ES-I3 (cell line): ENCODE measurements around the gene NKAIN2.
"Not testable (repeated sequence)": the region's sequence is repeated elsewhere in the genome, so short reads cannot be mapped to it uniquely, and the experiment has no call there.

Experiments
- H3K36me3 ChIP-seq: 2 replicates; pipeline ENCODE4 v1.6.1; 2013; ENCODE audit warnings: mild to moderate bottlenecking, low read length, control low read depth, moderate library complexity; ENCODE audit not compliant: insufficient read depth
- H3K4me1 ChIP-seq: 2 replicates; pipeline ENCODE4 v1.6.1; 2013; ENCODE audit warnings: mild to moderate bottlenecking, control low read depth, low read length; ENCODE audit not compliant: insufficient read depth
- H3K9ac ChIP-seq: 2 replicates; pipeline ENCODE4 v1.6.1; 2013; ENCODE audit warnings: low read depth, mild to moderate bottlenecking, low read length, moderate library complexity
- H3K9me3 ChIP-seq: 2 replicates; pipeline ENCODE4 v1.6.1; 2013; ENCODE audit warnings: mild to moderate bottlenecking, low read length, moderate library complexity; ENCODE audit not compliant: control insufficient read depth, insufficient read depth

Gene NKAIN2

GRCh38 chr6:124430740-124431318, 627.2 kb downstream of the NKAIN2 start:
- Histone ChIP-seq H3K9ac (no peak overlapping the region), H3K9me3 (no peaks in the 10 kb centered on the region), H3K4me1 (no peaks in the 10 kb centered on the region), H3K36me3 (no peaks in the 10 kb centered on the region)

- Histone ChIP-seq H3K4me1 (no peaks in the 10 kb centered on the region), H3K9ac (no peak overlapping the region), H3K9me3 (no peaks in the 10 kb centered on the region), H3K36me3 (no peaks in the 10 kb centered on the region)
Measured at GRCh38 chr6:124432620-124433019, 629.0 kb downstream of the NKAIN2 start.

GRCh38 chr6:124433387-124434160, 629.9 kb downstream of the NKAIN2 start:
- Histone ChIP-seq H3K9ac (no peak overlapping the region), H3K4me1 (no peaks in the 10 kb centered on the region), H3K36me3 (no peaks in the 10 kb centered on the region), H3K9me3 (no peaks in the 10 kb centered on the region)

GRCh38 chr6:124434421-124434820, 630.8 kb downstream of the NKAIN2 start:
- H3K9ac ChIP-seq, result no peak overlapping the region
- H3K9me3 ChIP-seq, result no peaks in the 10 kb centered on the region
- H3K4me1 ChIP-seq, result no peaks in the 10 kb centered on the region
- H3K36me3 ChIP-seq, result no peaks in the 10 kb centered on the region

GRCh38 chr6:124436803-124437202, 633.1 kb downstream of the NKAIN2 start:
- Histone ChIP-seq H3K4me1 (no peaks in the 10 kb centered on the region), H3K36me3 (no peaks in the 10 kb centered on the region), H3K9me3 (no peaks in the 10 kb centered on the region), H3K9ac (no peak overlapping the region)

- Histone ChIP-seq H3K9me3 (no peaks in the 10 kb centered on the region), H3K9ac (no peak overlapping the region), H3K36me3 (no peaks in the 10 kb centered on the region), H3K4me1 (no peaks in the 10 kb centered on the region)
Measured at GRCh38 chr6:124438546-124439065, 634.9 kb downstream of the NKAIN2 start.

GRCh38 chr6:124441450-124441849, 637.8 kb downstream of the NKAIN2 start:
- H3K9ac ChIP-seq, result no peak overlapping the region
- no peaks in the 10 kb centered on the region for H3K4me1 ChIP-seq
- no peaks in the 10 kb centered on the region for H3K36me3 ChIP-seq
- no peaks in the 10 kb centered on the region for H3K9me3 ChIP-seq

GRCh38 chr6:124443541-124443940, 639.9 kb downstream of the NKAIN2 start:
- no peaks in the 10 kb centered on the region for H3K36me3 ChIP-seq
- no peak overlapping the region for H3K9ac ChIP-seq
- H3K4me1 ChIP-seq, result no peaks in the 10 kb centered on the region
- H3K9me3 ChIP-seq, result no peaks in the 10 kb centered on the region

GRCh38 chr6:124445581-124445980, 641.9 kb downstream of the NKAIN2 start:
- no peaks in the 10 kb centered on the region for H3K36me3 ChIP-seq
- no peaks in the 10 kb centered on the region for H3K9me3 ChIP-seq
- no peaks in the 10 kb centered on the region for H3K4me1 ChIP-seq
- no peak overlapping the region for H3K9ac ChIP-seq

GRCh38 chr6:124446961-124447360, 643.3 kb downstream of the NKAIN2 start:
- no peaks in the 10 kb centered on the region for H3K9me3 ChIP-seq
- no peak overlapping the region for H3K9ac ChIP-seq
- H3K4me1 ChIP-seq, result no peaks in the 10 kb centered on the region
- no peaks in the 10 kb centered on the region for H3K36me3 ChIP-seq

- H3K9ac ChIP-seq, result no peak overlapping the region
Measured at GRCh38 chr6:124459268-124459667, 655.6 kb downstream of the NKAIN2 start.

GRCh38 chr6:124462750-124463149, 659.1 kb downstream of the NKAIN2 start:
- H3K9me3 ChIP-seq, result no peaks in the 10 kb centered on the region
- no peaks in the 10 kb centered on the region for H3K4me1 ChIP-seq
- H3K9ac ChIP-seq, result no peak overlapping the region
- H3K36me3 ChIP-seq, result no peaks in the 10 kb centered on the region

More at GRCh38 chr6:124459268-124459667, 655.6 kb downstream of the NKAIN2 start:
- Histone ChIP-seq H3K9me3 (no peaks in the 10 kb centered on the region), H3K36me3 (no peaks in the 10 kb centered on the region), H3K4me1 (no peaks in the 10 kb centered on the region)

- H3K4me1 ChIP-seq, result no peaks in the 10 kb centered on the region
- H3K36me3 ChIP-seq, result no peaks in the 10 kb centered on the region
- no peaks in the 10 kb centered on the region for H3K9me3 ChIP-seq
- H3K9ac ChIP-seq, result no peak overlapping the region
Measured at GRCh38 chr6:124463271-124463670, 659.6 kb downstream of the NKAIN2 start.

- H3K9me3 ChIP-seq, H3K9ac ChIP-seq, H3K4me1 ChIP-seq, H3K36me3 ChIP-seq: not testable (repeated sequence)
Measured at GRCh38 chr6:124464600-124464999, 660.9 kb downstream of the NKAIN2 start.

- H3K9me3 ChIP-seq, result no peaks in the 10 kb centered on the region
- no peaks in the 10 kb centered on the region for H3K4me1 ChIP-seq
- no peak overlapping the region for H3K9ac ChIP-seq
- H3K36me3 ChIP-seq, result no peaks in the 10 kb centered on the region
Measured at GRCh38 chr6:124466949-124467348, 663.3 kb downstream of the NKAIN2 start.
